OCI-LY1 (cell line): ENCODE results near the gene RABL2B.

Source experiments
- H2AFZ ChIP-seq: fragments of 200-600 bp; sonication (generic), shearing (Covaris generic); 2 replicates; pipeline ENCODE4 v1.6.0; 2014; ENCODE audit warnings: antibody characterized with exemption, mild to moderate bottlenecking, low read length
- H3F3A ChIP-seq: fragments of 200-600 bp; sonication (generic), shearing (Covaris generic); 2 replicates; pipeline ENCODE4 v1.6.0; 2014; ENCODE audit warnings: mild to moderate bottlenecking, antibody characterized with exemption, low read length, moderate library complexity; ENCODE audit not compliant: insufficient read depth
- H3K27ac ChIP-seq: fragments of 200-600 bp; sonication (generic); 2 replicates; pipeline ENCODE4 v1.5.1; 2014; ENCODE audit warnings: low read length, mixed run types, mild to moderate bottlenecking, low read depth; ENCODE audit not compliant: poor library complexity, severe bottlenecking
- H3K27me3 ChIP-seq: fragments of 200-600 bp; sonication (generic); 2 replicates; pipeline ENCODE4 v1.6.0; 2014; ENCODE audit warnings: antibody characterized with exemption, mild to moderate bottlenecking, low read length, moderate library complexity; ENCODE audit not compliant: insufficient read depth
- H3K36me3 ChIP-seq: fragments of 200-600 bp; sonication (generic); 2 replicates; pipeline ENCODE4 v1.6.1; 2014; ENCODE audit warnings: mild to moderate bottlenecking, antibody characterized with exemption, low read length, moderate library complexity, mixed read lengths; ENCODE audit not compliant: insufficient read depth
- H3K4me1 ChIP-seq: fragments of 200-600 bp; sonication (generic); 2 replicates; pipeline ENCODE4 v1.5.1; 2014; ENCODE audit warnings: mild to moderate bottlenecking, low read length, moderate library complexity; ENCODE audit not compliant: insufficient read depth, severe bottlenecking
- H3K4me2 ChIP-seq: fragments of 200-600 bp; sonication (generic), shearing (Covaris generic); 2 replicates; pipeline ENCODE4 v1.6.1; 2014; ENCODE audit warnings: low read length
- H3K4me3 ChIP-seq: fragments of 200-600 bp; sonication (generic); 2 replicates; pipeline ENCODE4 v1.5.1; 2014; ENCODE audit warnings: low read length, low read depth, mild to moderate bottlenecking, mixed read lengths; ENCODE audit not compliant: poor library complexity, severe bottlenecking
- H3K79me2 ChIP-seq: fragments of 200-600 bp; shearing (Covaris generic); 2 replicates; pipeline ENCODE4 v1.6.1; 2016; ENCODE audit warnings: mixed run types, low read length, mixed read lengths; ENCODE audit not compliant: insufficient read depth
- H3K9ac ChIP-seq: fragments of 200-600 bp; sonication (generic), shearing (Covaris generic); 2 replicates; pipeline ENCODE4 v1.6.1; 2014; ENCODE audit warnings: mild to moderate bottlenecking, low read length, mixed read lengths
- H3K9me2 ChIP-seq: fragments of 200-600 bp; sonication (generic), shearing (Covaris generic); 2 replicates; pipeline ENCODE4 v1.6.1; 2014; ENCODE audit warnings: low read depth, mild to moderate bottlenecking, low read length, mixed read lengths
- H3K9me3 ChIP-seq: fragments of 200-600 bp; shearing (Covaris generic); 2 replicates; pipeline ENCODE4 v1.6.1; 2014; ENCODE audit warnings: low read length, mixed read lengths
- H4K20me1 ChIP-seq: fragments of 200-600 bp; sonication (generic), shearing (Covaris generic); 2 replicates; pipeline ENCODE4 v1.6.0; 2016; ENCODE audit warnings: mild to moderate bottlenecking, low read length; ENCODE audit not compliant: insufficient read depth
- EZH2 ChIP-seq: fragments of 200-600 bp; sonication (generic), shearing (Covaris generic); IDR thresholded peaks from 2 replicates; pipeline ENCODE4 v1.8.0; 2017; ENCODE audit warnings: borderline replicate concordance, mixed run types, mild to moderate bottlenecking, antibody characterized with exemption, low read length, moderate library complexity, mixed read lengths
- TF ChIP-seq, protein P1 (sequence below): fragments of 200-600 bp; sonication (generic), shearing (Covaris generic); IDR thresholded peaks from 2 replicates; pipeline ENCODE4 v1.5.1; 2017; ENCODE audit warnings: mild to moderate bottlenecking, antibody characterized with exemption, low read length, moderate library complexity, mixed read lengths

RABL2B gene

DNA sequence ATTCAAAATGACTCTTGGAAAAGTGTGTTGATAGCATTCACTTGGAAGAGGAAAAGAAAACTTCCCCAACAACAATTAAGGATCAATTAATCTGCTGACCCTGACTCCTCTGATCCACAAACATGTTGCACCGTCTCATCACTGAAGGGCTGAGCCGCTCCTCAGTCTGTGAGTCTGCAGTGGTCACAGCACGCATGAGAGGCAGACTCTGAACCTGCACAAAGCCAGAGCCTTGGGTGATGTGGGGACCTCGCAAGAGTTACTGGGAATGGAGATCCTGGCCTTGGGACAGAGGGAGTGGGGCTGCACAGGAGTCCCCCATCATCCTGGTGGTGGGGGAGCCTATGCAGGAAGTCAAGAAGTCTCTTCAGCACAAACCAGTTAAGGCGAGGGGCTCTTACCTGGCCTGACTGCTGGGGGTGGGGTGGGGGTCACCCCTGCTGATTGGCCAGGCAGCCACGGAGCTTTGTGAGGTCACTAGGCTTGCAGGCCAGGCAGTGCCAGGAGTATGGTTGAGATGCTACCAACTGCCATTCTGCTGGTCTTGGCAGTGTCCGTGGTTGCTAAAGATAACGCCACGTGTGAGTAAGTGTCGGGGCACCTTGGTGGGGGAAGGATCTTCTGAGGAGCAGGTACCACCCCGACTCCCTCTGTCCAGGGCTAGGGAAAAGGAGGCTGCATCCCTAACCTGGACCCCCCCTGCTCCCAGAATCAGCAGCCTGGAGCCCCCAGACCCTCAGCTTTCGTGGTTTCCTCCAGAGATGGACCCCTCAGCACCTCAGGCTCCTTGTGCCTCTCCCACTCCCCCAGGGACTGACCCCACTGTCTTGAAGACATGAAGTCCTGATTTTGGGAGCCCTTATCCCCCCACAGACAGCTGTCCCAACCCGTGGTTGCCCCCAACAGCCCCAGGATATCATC is 45.4 kb downstream of the RABL2B start, which contains the start of gene ACR:
TSS of gene ACR (plus strand) at position 477 of the 921 bp plus-strand sequence. CDS start at position 509, 32 bp downstream.
- Histone ChIP-seq H3K9ac (no peak within 1 kb of the TSS), H3K4me2 (no peak within 1 kb of the TSS), H3K27me3 (no peaks in the 10 kb centered on the region; the same call in 1 of the 2 replicates)

DNA sequence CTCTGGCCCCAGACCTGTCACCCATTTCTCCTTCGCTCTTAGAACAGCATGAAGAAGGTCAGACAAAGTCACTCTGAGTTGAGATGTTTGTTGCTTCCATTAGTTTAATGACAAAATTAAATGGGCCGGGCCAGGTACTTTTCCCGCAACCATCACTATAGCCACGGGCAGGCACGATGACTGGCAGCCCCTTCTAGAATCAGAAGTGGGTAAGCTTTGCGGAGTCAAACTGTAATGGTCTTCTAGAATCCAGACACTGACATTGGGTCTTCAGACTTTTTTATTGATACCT is 47.8 kb downstream of the RABL2B start:
- H4K20me1 ChIP-seq: no peaks in the 10 kb centered on the region
- H3F3A ChIP-seq: no peaks in the 10 kb centered on the region
- H3K36me3 ChIP-seq: no peaks in the 10 kb centered on the region

More for the DNA sequence above, 45.4 kb downstream of the RABL2B start, which contains the start of gene ACR:
- H3K79me2 ChIP-seq: no peaks in the 10 kb centered on the region
- no peaks in the 10 kb centered on the region for H3K9me2 ChIP-seq
- no peaks in the 10 kb centered on the region for H3K36me3 ChIP-seq
- no peaks in the 10 kb centered on the region for H3F3A ChIP-seq
- no peaks in the 10 kb centered on the region for H3K9me3 ChIP-seq
- no peak for TF ChIP-seq EZH2
- TF ChIP-seq, protein P1, sequence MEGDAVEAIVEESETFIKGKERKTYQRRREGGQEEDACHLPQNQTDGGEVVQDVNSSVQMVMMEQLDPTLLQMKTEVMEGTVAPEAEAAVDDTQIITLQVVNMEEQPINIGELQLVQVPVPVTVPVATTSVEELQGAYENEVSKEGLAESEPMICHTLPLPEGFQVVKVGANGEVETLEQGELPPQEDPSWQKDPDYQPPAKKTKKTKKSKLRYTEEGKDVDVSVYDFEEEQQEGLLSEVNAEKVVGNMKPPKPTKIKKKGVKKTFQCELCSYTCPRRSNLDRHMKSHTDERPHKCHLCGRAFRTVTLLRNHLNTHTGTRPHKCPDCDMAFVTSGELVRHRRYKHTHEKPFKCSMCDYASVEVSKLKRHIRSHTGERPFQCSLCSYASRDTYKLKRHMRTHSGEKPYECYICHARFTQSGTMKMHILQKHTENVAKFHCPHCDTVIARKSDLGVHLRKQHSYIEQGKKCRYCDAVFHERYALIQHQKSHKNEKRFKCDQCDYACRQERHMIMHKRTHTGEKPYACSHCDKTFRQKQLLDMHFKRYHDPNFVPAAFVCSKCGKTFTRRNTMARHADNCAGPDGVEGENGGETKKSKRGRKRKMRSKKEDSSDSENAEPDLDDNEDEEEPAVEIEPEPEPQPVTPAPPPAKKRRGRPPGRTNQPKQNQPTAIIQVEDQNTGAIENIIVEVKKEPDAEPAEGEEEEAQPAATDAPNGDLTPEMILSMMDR: no peak
- H3K4me3 ChIP-seq: no peak within 1 kb of the TSS
- H3K27ac ChIP-seq: no peak within 1 kb of the TSS
- no peaks in the 10 kb centered on the region for H4K20me1 ChIP-seq
- no peaks in the 10 kb centered on the region for H3K4me1 ChIP-seq
- H2AFZ ChIP-seq: no peak within 1 kb of the TSS

DNA sequence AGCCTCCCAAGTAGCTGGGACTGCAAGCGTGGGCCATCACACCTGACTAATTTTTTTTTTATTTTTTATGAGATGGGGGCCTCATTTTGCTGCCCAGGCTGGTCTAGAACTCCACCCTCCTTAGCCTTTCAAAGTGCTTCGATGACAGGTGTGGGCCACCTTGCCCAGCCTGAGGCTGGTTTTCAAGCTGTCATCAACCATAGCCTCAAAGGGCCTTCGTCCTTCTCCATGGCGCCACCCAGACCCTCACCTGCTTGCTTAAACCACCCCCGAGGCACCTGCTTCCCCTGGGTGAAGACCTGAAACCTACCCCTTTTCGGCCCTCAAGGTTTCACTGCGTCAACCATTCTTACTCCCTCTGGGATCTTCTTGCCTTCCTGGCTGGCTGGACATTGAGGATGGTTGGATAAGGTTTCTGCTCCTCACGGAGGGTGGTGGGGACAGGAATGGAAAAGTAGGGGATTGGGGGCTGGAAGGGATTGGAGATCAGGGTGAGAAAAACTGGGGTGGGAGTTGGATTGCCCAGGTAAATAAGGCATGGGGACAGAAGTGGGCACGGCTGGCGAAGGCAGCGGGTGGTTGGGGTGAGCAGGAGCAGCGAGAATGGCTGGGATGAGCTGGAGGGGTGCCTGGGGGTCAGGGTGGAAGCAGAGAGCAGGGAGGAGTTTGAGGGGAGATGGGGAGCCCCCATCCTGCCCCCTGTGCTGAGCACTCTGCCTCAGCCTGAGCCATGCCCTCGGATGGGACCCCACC is 48.3 kb downstream of the RABL2B start:
- no peak overlapping the region for H3K4me3 ChIP-seq
- H3K9ac ChIP-seq: no peak overlapping the region
- no peaks in the 10 kb centered on the region; the same call in 1 of the 2 replicates for H3K27me3 ChIP-seq
- no peak overlapping the region for H2AFZ ChIP-seq
- H3K36me3 ChIP-seq: no peaks in the 10 kb centered on the region
- H3F3A ChIP-seq: no peaks in the 10 kb centered on the region
- TF ChIP-seq EZH2: no peak
- TF ChIP-seq, protein P1: no peak
- H3K9me2 ChIP-seq: no peaks in the 10 kb centered on the region
- no peak overlapping the region for H3K4me2 ChIP-seq
- no peak overlapping the region for H3K27ac ChIP-seq
- peaks cover 10% of the 10 kb centered on the region for H3K4me1 ChIP-seq
- H4K20me1 ChIP-seq: no peaks in the 10 kb centered on the region
- no peaks in the 10 kb centered on the region for H3K79me2 ChIP-seq
- no peaks in the 10 kb centered on the region for H3K9me3 ChIP-seq

More for the DNA sequence above, 47.8 kb downstream of the RABL2B start:
- H3K4me1 ChIP-seq: peaks cover 10% of the 10 kb centered on the region
- TF ChIP-seq, protein P1: no peak
- no peak for TF ChIP-seq EZH2
- H3K4me3 ChIP-seq: no peak overlapping the region
- H3K79me2 ChIP-seq: no peaks in the 10 kb centered on the region
- no peak overlapping the region for H3K4me2 ChIP-seq
- no peak overlapping the region for H2AFZ ChIP-seq
- no peaks in the 10 kb centered on the region; the same call in 1 of the 2 replicates for H3K27me3 ChIP-seq
- H3K27ac ChIP-seq: no peak overlapping the region
- H3K9ac ChIP-seq: no peak overlapping the region
- H3K9me3 ChIP-seq: no peaks in the 10 kb centered on the region
- no peaks in the 10 kb centered on the region for H3K9me2 ChIP-seq
